ENCODE measurements around the gene GARIN3. TPM values are rescaled to one million over a fixed set of nuclear protein-coding genes. Genes with fewer than 3 reads are reported as not detected.

GARIN3 gene
- total and polyA plus RNA-seq, 9 of the 15 experiments (the other 6 are each of a cell fraction or from before 2014, with no cell fraction given): not detected

DNA sequence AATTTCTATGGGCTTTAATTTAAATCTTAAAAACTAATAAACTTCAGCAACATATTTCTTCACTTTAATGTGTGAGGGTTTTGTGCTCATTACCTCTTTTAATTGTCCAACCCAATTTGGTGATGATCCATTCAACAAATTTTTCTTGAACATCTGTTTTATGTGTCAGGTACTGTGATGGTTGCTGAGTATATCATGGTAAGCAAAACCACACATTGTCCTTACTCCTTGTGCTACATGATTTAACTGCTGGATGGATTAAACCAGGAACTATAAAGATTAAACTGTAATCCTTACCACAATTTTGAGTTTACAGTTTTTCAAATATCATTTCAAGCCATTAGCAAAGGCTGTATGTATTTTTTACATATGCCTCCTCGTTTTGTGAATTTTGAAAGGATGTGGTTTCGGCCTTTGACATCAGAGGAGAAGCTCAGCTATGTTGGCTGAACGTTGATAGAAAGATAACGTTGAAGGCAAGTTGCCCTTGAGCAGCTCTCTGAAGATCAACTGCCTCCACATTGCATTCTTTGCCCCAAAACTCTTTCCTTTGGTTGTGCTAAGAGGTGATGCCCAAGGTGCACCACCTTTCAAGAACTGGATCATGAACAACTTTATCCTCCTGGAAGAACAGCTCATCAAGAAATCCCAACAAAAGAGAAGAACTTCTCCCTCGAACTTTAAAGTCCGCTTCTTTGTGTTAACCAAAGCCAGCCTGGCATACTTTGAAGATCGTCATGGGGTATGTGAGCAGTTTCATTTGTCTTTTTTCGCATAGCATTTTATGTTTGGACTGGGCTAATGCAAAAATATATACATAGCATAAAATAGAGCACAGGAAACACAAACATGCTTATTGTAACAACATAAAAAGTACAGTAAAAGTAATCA lies 14.6 kb upstream of the GARIN3 start, which contains the start of gene ITK:
Gene ITK, plus strand, starts transcription at position 467 of the 891 bp plus-strand sequence. Its CDS starts 138 bp downstream, at position 605.
- Histone ChIP-seq H3K79me2 (ENCODE audit: control insufficient read depth, insufficient read depth, low read length) (no peaks in the 10 kb centered on the region), H3K27ac (ENCODE audit: extremely low read depth, low read depth, low read length) (no peak within 1 kb of the TSS), H3K4me1 (replicated peaks in 1 of 2; ENCODE audit: control insufficient read depth in 2 of 2, insufficient read depth in 2 of 2, low read length in 2 of 2) (no peaks in the 10 kb centered on the region), H3K9me1 (ENCODE audit: control insufficient read depth, insufficient read depth, low read length) (no peaks in the 10 kb centered on the region), H3K36me3 (ENCODE audit: control insufficient read depth, insufficient read depth, low read length) (no peaks in the 10 kb centered on the region), H4K20me1 (replicated peaks; ENCODE audit: control insufficient read depth, insufficient read depth, low read length) (no peaks in the 10 kb centered on the region), H3K4me3 (no peak within 1 kb of the TSS), H3K9me3 (replicated peaks; ENCODE audit: control insufficient read depth, insufficient read depth, low read depth, low read length) (no peaks in the 10 kb centered on the region), H3K4me2 (ENCODE audit: insufficient read depth, low read length) (no peak within 1 kb of the TSS), H2AFZ (ENCODE audit: low read depth, low read length) (no peak within 1 kb of the TSS), H3K9ac (ENCODE audit: insufficient read depth in 1 of 2, low read depth in 2 of 2, low read length in 2 of 2) (no peak within 1 kb of the TSS), H3K27me3 (ENCODE audit: control insufficient read depth in 2 of 2, insufficient read depth in 2 of 2, low read length in 2 of 2) (no peaks in the 10 kb centered on the region)
- ChIA-PET POLR2A (no interaction called here), CTCF (ENCODE audit: low intra/inter-chr PET ratio) (no interaction called here)
- intact Hi-C loops (cut with micrococcal nuclease): no loop called here
- ATAC-seq (no peak), FAIRE-seq (peak; percentile 6), DNase-seq (ENCODE audit: extremely low read depth in 1 of 4, low spot score in 3 of 4) (no peak)
- WGBS (ENCODE audit: insufficient coverage, low coverage, missing lambda C conversion rate): under 1% methylated on average over 8 of the region's 8 CpGs
- in situ Hi-C loops (cut with MboI): no loop called here
- BruUV-seq (replicated peaks): no TSS peak
- TF ChIP-seq RBM34 (IDR thresholded peaks at IDR 0.05; ENCODE audit: borderline replicate concordance, insufficient read depth, low read length) (no peak), ZBTB17 (CRISPR knock-in tag; IDR thresholded peaks at IDR 0.05) (no peak), FOXK1 (CRISPR knock-in tag; IDR thresholded peaks at IDR 0.05; ENCODE audit: borderline replicate concordance) (no peak), ZNF589 (CRISPR knock-in tag; IDR thresholded peaks at IDR 0.05; ENCODE audit: low read depth) (no peak), POLR3A (IDR thresholded peaks at IDR 0.05; ENCODE audit: borderline replicate concordance, extremely low read depth, insufficient read depth, insufficient read length) (no peak), ZNF133 (CRISPR knock-in tag; IDR thresholded peaks at IDR 0.05) (no peak), KDM2B (CRISPR knock-in tag; IDR thresholded peaks at IDR 0.05) (no peak), ZNF232 (CRISPR knock-in tag; IDR thresholded peaks at IDR 0.05) (no peak), ZNF511 (CRISPR knock-in tag; IDR thresholded peaks at IDR 0.05) (no peak), NCOA6 (IDR thresholded peaks at IDR 0.05) (no peak), RBM39 (optimal IDR thresholded peaks at IDR 0.05; ENCODE audit: low read depth, low read length) (no peak), VEZF1 (CRISPR knock-in tag; IDR thresholded peaks at IDR 0.05) (no peak)
- TF ChIP-seq, protein P1, sequence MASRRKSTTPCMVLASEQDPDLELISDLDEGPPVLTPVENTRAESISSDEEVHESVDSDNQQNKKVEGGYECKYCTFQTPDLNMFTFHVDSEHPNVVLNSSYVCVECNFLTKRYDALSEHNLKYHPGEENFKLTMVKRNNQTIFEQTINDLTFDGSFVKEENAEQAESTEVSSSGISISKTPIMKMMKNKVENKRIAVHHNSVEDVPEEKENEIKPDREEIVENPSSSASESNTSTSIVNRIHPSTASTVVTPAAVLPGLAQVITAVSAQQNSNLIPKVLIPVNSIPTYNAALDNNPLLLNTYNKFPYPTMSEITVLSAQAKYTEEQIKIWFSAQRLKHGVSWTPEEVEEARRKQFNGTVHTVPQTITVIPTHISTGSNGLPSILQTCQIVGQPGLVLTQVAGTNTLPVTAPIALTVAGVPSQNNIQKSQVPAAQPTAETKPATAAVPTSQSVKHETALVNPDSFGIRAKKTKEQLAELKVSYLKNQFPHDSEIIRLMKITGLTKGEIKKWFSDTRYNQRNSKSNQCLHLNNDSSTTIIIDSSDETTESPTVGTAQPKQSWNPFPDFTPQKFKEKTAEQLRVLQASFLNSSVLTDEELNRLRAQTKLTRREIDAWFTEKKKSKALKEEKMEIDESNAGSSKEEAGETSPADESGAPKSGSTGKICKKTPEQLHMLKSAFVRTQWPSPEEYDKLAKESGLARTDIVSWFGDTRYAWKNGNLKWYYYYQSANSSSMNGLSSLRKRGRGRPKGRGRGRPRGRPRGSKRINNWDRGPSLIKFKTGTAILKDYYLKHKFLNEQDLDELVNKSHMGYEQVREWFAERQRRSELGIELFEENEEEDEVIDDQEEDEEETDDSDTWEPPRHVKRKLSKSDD (conservative IDR thresholded peaks at IDR 0.05; ENCODE audit: low read length): no peak
